K562 (cell line): Measurements from ENCODE around the gene NCOA1. TPM values are rescaled to one million over a fixed set of nuclear protein-coding genes. Genes with fewer than 3 reads are reported as not detected.

Source experiments
- ARID2 ChIP-seq: fragments of 450-650 bp; IDR thresholded peaks from 2 replicates; pipeline ENCODE4 v1.6.1; 2017; ENCODE audit warnings: antibody characterized with exemption, mild to moderate bottlenecking
- CBFA2T2 ChIP-seq: fragments of 450-650 bp; conservative IDR thresholded peaks from 2 replicates; pipeline ENCODE4 v1.6.1; 2017; ENCODE audit warnings: mild to moderate bottlenecking
- CEBPB ChIP-seq: fragments of 450-650 bp; IDR thresholded peaks from 2 replicates; pipeline ENCODE4 v1.6.1; 2016; ENCODE audit warnings: missing genetic modification characterization, missing compliant biosample characterization
- CHCHD3 ChIP-seq: fragments of 250-450 bp; sonication (Bioruptor Pico); IDR thresholded peaks from 2 replicates; pipeline ENCODE4 v2.1.2; 2022; ENCODE audit warnings: mild to moderate bottlenecking
- CHD1 ChIP-seq: fragments of 200-600 bp; sonication (generic); IDR thresholded peaks from one replicate; pipeline ENCODE4 v1.6.1; 2012; ENCODE audit warnings: mild to moderate bottlenecking, moderate library complexity, low read length, inconsistent platforms
- CLOCK ChIP-seq: fragments of 250-450 bp; sonication (Bioruptor Pico); IDR thresholded peaks from 2 replicates; pipeline ENCODE4 v1.4.0; 2020; ENCODE audit warnings: mild to moderate bottlenecking, moderate library complexity, borderline replicate concordance
- DIDO1 ChIP-seq: fragments of 450-650 bp; IDR thresholded peaks from 2 replicates; pipeline ENCODE4 v1.6.1; 2016; ENCODE audit warnings: low read depth, missing biosample characterization, missing genetic modification characterization
- DPF2 ChIP-seq: fragments of 450-650 bp; IDR thresholded peaks from 2 replicates; pipeline ENCODE4 v1.6.1; 2016
- EZH2 ChIP-seq: IDR thresholded peaks from 2 replicates; pipeline ENCODE4 v1.6.1; 2012; ENCODE audit warnings: low read depth, mild to moderate bottlenecking, inconsistent platforms, low read length, borderline replicate concordance
- FOXK1 ChIP-seq: sonication (generic); formaldehyde crosslinking; IDR thresholded peaks from 2 replicates; pipeline ENCODE4 v1.8.0; 2022; ENCODE audit warnings: missing genetic modification reagents, mild to moderate bottlenecking, borderline replicate concordance
- GATA2 ChIP-seq: sonication (generic); formaldehyde crosslinking; IDR thresholded peaks from 2 replicates; pipeline ENCODE4 v1.4.0; 2020; ENCODE audit warnings: mild to moderate bottlenecking, missing genetic modification reagents
- HDAC1 ChIP-seq, 2 experiments: fragments of 450-650 bp; IDR thresholded peaks; 2 replicates each; pipeline ENCODE4 v1.6.1; 2016 to 2017; ENCODE audit warnings: inconsistent platforms in 1 of 2, mild to moderate bottlenecking in 1 of 2, moderate library complexity in 1 of 2
- HNRNPL ChIP-seq: fragments of 200-400 bp; formaldehyde crosslinking; IDR thresholded peaks from 2 replicates; pipeline ENCODE4 v1.6.1; 2017; ENCODE audit warnings: low read depth, mild to moderate bottlenecking, low read length
- MTA1 ChIP-seq: fragments of 450-650 bp; IDR thresholded peaks from 2 replicates; pipeline ENCODE4 v1.6.1; 2017; ENCODE audit warnings: borderline replicate concordance
- MXI1 ChIP-seq: IDR thresholded peaks from 2 replicates; pipeline ENCODE4 v1.6.1; 2011; ENCODE audit warnings: low read depth, mild to moderate bottlenecking, improper control_type of control experiment, low read length
- NCOR1 ChIP-seq: fragments of 450-650 bp; IDR thresholded peaks from 2 replicates; pipeline ENCODE4 v1.6.1; 2016; ENCODE audit warnings: mild to moderate bottlenecking, moderate library complexity
- NR3C1 ChIP-seq: sonication (generic); formaldehyde crosslinking; IDR thresholded peaks from 2 replicates; pipeline ENCODE4 v1.8.1; 2022; ENCODE audit warnings: missing genetic modification reagents
- PRMT5 ChIP-seq: sonication (generic); formaldehyde crosslinking; IDR thresholded peaks from 2 replicates; pipeline ENCODE4 v1.5.0; 2020; ENCODE audit warnings: missing genetic modification reagents
- SP1 ChIP-seq: sonication (generic); formaldehyde crosslinking; IDR thresholded peaks from 2 replicates; pipeline ENCODE4 v1.8.1; 2022; ENCODE audit warnings: mild to moderate bottlenecking, missing genetic modification reagents
- STAT5B ChIP-seq: fragments of 250-450 bp; sonication (Bioruptor Pico); IDR thresholded peaks from 2 replicates; pipeline ENCODE4 v1.8.0; 2021; ENCODE audit warnings: mild to moderate bottlenecking, inconsistent platforms
- TAF9B ChIP-seq: fragments of 450-650 bp; IDR thresholded peaks from 2 replicates; pipeline ENCODE4 v1.6.1; 2018; ENCODE audit warnings: mild to moderate bottlenecking; ENCODE audit not compliant: partially characterized antibody
- TCF3 ChIP-seq: sonication (generic); formaldehyde crosslinking; IDR thresholded peaks from 2 replicates; pipeline ENCODE4 v1.4.0; 2020; ENCODE audit warnings: mild to moderate bottlenecking, missing genetic modification reagents
- ZNF124 ChIP-seq: sonication (generic); formaldehyde crosslinking; IDR thresholded peaks from 2 replicates; pipeline ENCODE4 v1.8.1; 2022; ENCODE audit warnings: missing genetic modification reagents
- ZNF316 ChIP-seq: fragments of 450-650 bp; IDR thresholded peaks from 2 replicates; pipeline ENCODE4 v1.6.1; 2016
- ZNF609 ChIP-seq: sonication (generic); formaldehyde crosslinking; IDR thresholded peaks from 2 replicates; pipeline ENCODE4 v1.8.1; 2023; ENCODE audit warnings: missing genetic modification reagents, mild to moderate bottlenecking, borderline replicate concordance
- polyA plus RNA-seq, 8 experiments: library from polyadenylated mRNA; depleted of rRNA in 4 of 8; stranded (reverse) in 5 of 8; unstranded in 3 of 8; fragments of >200 nt; fragmentation: Nextera tagmentation in 2 of 8; fragmentation: Illumina TruSeq in 1 of 8; extraction: Ambion mirVana in 2 of 8; extraction: Trizol in 1 of 8; gene quantifications; 2 replicates each; pipeline versions ENCODE4 v1.2.1 to v1.2.3, GENCODE V29; 2011 to 2014; ENCODE audit warnings: inconsistent platforms in 1 of 8, missing spikeins in 1 of 8
- total RNA-seq, 7 experiments: library from RNA; depleted of rRNA in 6 of 7; stranded (reverse); fragments of >200 nt in 6 of 7; fragmentation: Illumina TruSeq in 2 of 7; extraction: Trizol in 2 of 7; gene quantifications; 2 replicates each; pipeline versions ENCODE4 v1.2.1 to v1.2.3, GENCODE V29; 2011 to 2021; ENCODE audit warnings: low replicate concordance in 1 of 7

NCOA1 gene
- total and polyA plus RNA-seq, 9 of the 15 experiments (the other 6 are each of a cell fraction or from before 2014, with no cell fraction given) = 4.9 to 25.7 (median 17.0) TPM

GRCh38 chr2:24588294-24588693 is 97.2 kb downstream of the NCOA1 start (continued):
- TF ChIP-seq CLOCK (CRISPR knock-in tag) (no peak), STAT5B (no peak), DIDO1 (no peak), FOXK1 (no peak), SP1 (CRISPR knock-in tag) (no peak), HDAC1 (IDR thresholded peaks at IDR 0.05) (peak in 1 of 2 experiments; percentile 73; a peak in 1 of 4 replicates), ZNF124 (no peak), CHCHD3 (CRISPR knock-in tag) (no peak), DPF2 (0 out of 2 replicates have a peak, but pooled peaks have one; percentile 41), GATA2 (CRISPR knock-in tag) (peak; percentile 44; the same call in 1 of the 2 replicates), PRMT5 (CRISPR knock-in tag) (no peak), NCOR1 (peak; percentile 46; the same call in 1 of the 2 replicates), MTA1 (no peak), ZNF316 (no peak), TAF9B (no peak), NR3C1 (no peak), HNRNPL (no peak), ARID2 (no peak), CEBPB (tag) (no peak), TCF3 (CRISPR knock-in tag) (peak; percentile 82), MXI1 (no peak), CBFA2T2 (peak; percentile 60), ZNF609 (CRISPR knock-in tag) (no peak), EZH2 (no peak), CHD1 (no peak)
